Lung (tissue), 12 donors: ENCODE data around the gene PPP1R3F. TPM values are rescaled to one million over a fixed set of nuclear protein-coding genes. Genes with fewer than 3 reads are reported as not detected.

Experiments
- ATAC-seq: fragments of 200-7000 bp; cut with Tn5 transposase; one replicate; pipeline ENCODE4 v1.9.1; 2020; ENCODE audit warnings: moderate number of reproducible peaks; ENCODE audit not compliant: insufficient read depth, low FRiP score
- DNase-seq, 3 donors: peaks; one replicate each; pipeline ENCODE4 v3.0.0-alpha.2; 2013 to 2017
- H3K27ac ChIP-seq, 2 donors: one replicate each; pipeline ENCODE4 v1.5.1; 2013; ENCODE audit warnings: mild to moderate bottlenecking in 2 of 2, moderate library complexity in 2 of 2, control low read depth in 1 of 2, inconsistent platforms in 1 of 2, low read depth in 1 of 2, low read length in 1 of 2
- H3K27me3 ChIP-seq, 3 donors: one replicate each; pipeline ENCODE4 v1.5.1; 2013; ENCODE audit warnings: low read length in 2 of 3; ENCODE audit not compliant: control insufficient read depth in 3 of 3, insufficient read depth in 3 of 3
- H3K36me3 ChIP-seq, 4 donors: one replicate each; pipeline ENCODE4 v1.5.1; 2013; ENCODE audit warnings: low read length in 4 of 4, mild to moderate bottlenecking in 1 of 4, moderate library complexity in 1 of 4; ENCODE audit not compliant: control insufficient read depth in 4 of 4, insufficient read depth in 4 of 4
- H3K4me1 ChIP-seq, 5 donors: one replicate each; pipeline ENCODE4 v1.5.1; 2013; ENCODE audit warnings: low read length in 5 of 5, mild to moderate bottlenecking in 2 of 5, moderate library complexity in 1 of 5; ENCODE audit not compliant: control insufficient read depth in 5 of 5, insufficient read depth in 5 of 5
- H3K4me3 ChIP-seq: one replicate; pipeline ENCODE4 v1.5.1; 2013; ENCODE audit warnings: mild to moderate bottlenecking, control low read depth, moderate library complexity
- H3K9ac ChIP-seq, 2 donors: one replicate each; pipeline ENCODE4 v1.5.1; 2013; ENCODE audit warnings: low read length in 2 of 2, control low read depth in 1 of 2; ENCODE audit not compliant: insufficient read depth in 1 of 2
- H3K9me3 ChIP-seq, 4 donors: one replicate each; pipeline ENCODE4 v1.5.1; 2013; ENCODE audit warnings: low read length in 3 of 4, mild to moderate bottlenecking in 1 of 4, moderate library complexity in 1 of 4; ENCODE audit not compliant: control insufficient read depth in 4 of 4, insufficient read depth in 3 of 4
- WGBS, 2 donors: extraction: QIAGEN DNeasy Blood & Tissue Kit; methylation state at CpG; one replicate each; pipeline ENCODE4 v1.1.7; 2013; 5-methylcytosine and 5-hydroxymethylcytosine counted together
- polyA plus RNA-seq, 2 donors: library from polyadenylated mRNA; stranded (reverse); fragments of 200-250 nt; gene quantifications; one replicate each; pipeline ENCODE4 v1.2.1, GENCODE V29; 2013
- total RNA-seq, 2 donors: library from RNA; depleted of rRNA in 1 of 2; stranded (reverse); fragments of >200 nt in 1 of 2; gene quantifications; one replicate each; pipeline ENCODE4 v1.2.1, GENCODE V29; 2014 to 2021
- TF ChIP-seq, protein P1 (sequence below): IDR thresholded peaks from 2 replicates; pipeline ENCODE4 v1.5.1; 2012; ENCODE audit warnings: mild to moderate bottlenecking; ENCODE audit errors: control extremely low read depth, extremely low read depth
- donor health status: control.
- donor health status: control.
- donor health status: Bipolar disorder and iron deficiency.
- donor health status: healthy.
- donor health status: DM: yes; HTN: yes; CAD: no.

Gene PPP1R3F
- total and polyA plus RNA-seq, 4 donors, result 2.0 to 7.6 (median 4.4) TPM

DNA sequence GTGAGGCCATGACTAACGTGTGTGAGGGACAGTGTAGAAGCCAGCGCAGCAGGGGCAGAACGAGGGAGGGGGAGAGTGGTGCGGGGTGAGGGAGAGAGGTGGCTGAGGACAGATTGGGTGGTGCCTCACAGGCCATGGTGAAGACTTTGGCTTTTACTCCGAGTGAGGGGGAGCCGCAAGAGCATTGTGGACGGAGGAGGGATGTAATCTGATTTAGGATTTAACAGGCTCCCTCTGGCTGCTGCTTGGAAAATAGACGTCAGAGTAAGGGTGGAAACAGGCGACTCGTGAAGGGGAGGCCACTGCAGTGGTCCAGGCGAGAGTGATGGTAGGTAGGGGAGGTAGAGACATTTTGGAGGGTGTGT, 13.0 kb downstream of the PPP1R3F start:
- Histone ChIP-seq H3K9me3 (no peaks in the 10 kb centered on the region), H3K4me1 (no peaks in the 10 kb centered on the region), H3K4me3 (no peak overlapping the region), H3K9ac (no peak overlapping the region), H3K27me3 (no peaks in the 10 kb centered on the region), H3K36me3 (no peaks in the 10 kb centered on the region), H3K27ac (no peak overlapping the region)
- TF ChIP-seq, protein P1, sequence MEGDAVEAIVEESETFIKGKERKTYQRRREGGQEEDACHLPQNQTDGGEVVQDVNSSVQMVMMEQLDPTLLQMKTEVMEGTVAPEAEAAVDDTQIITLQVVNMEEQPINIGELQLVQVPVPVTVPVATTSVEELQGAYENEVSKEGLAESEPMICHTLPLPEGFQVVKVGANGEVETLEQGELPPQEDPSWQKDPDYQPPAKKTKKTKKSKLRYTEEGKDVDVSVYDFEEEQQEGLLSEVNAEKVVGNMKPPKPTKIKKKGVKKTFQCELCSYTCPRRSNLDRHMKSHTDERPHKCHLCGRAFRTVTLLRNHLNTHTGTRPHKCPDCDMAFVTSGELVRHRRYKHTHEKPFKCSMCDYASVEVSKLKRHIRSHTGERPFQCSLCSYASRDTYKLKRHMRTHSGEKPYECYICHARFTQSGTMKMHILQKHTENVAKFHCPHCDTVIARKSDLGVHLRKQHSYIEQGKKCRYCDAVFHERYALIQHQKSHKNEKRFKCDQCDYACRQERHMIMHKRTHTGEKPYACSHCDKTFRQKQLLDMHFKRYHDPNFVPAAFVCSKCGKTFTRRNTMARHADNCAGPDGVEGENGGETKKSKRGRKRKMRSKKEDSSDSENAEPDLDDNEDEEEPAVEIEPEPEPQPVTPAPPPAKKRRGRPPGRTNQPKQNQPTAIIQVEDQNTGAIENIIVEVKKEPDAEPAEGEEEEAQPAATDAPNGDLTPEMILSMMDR, result no peak
- peak; percentile 40 to 62 (median 57) for DNase-seq
- no peak for ATAC-seq
- 49 to 75% methylated on average over 11 of the region's 11 CpGs for WGBS, 2 donors

DNA sequence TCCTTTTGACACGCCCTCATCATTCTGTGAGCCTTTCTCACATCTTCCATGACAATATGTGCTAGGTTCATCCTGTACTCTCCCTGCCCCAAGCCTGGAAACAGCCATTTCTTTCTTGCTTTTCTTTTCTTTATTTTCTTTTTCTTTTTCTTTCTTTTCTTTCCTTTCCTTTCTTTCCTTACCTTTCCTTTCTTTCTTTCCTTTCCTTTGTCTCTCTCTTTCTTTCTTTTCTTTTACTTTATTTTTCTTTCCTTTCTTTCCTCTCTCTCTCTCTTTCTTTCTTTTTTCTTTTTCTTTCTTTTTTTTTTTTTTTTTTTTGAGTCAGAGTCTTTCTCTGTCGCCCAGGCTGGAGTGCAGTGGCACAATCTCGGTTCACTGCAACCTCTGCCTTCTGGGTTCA, 14.6 kb downstream of the PPP1R3F start:
- Histone ChIP-seq H3K9ac (no peak overlapping the region), H3K27me3 (no peaks in the 10 kb centered on the region), H3K4me3 (no peak overlapping the region), H3K4me1 (no peaks in the 10 kb centered on the region), H3K36me3 (no peaks in the 10 kb centered on the region), H3K9me3 (no peaks in the 10 kb centered on the region), H3K27ac (no peak overlapping the region)
- TF ChIP-seq, protein P1, result no peak
- 77 to 86% methylated on average over 1 to 3 of the region's 3 CpGs for WGBS, 2 donors
- ATAC-seq (no peak), DNase-seq (no peak)

DNA sequence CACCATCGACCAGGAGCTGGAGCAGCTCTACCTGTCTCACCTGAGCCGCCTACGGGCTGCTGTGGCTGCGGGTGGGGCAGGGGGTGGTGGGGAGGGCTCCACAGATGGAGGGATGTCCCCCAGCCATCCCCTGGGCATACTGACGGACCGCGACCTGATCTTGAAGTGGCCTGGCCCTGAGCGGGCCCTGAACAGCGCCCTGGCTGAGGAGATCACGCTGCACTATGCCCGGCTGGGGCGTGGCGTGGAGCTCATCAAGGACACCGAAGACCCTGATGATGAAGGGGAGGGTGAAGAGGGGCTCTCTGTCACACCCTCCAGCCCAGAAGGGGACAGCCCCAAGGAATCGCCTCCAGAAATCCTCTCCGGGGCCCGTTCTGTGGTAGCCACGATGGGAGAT, 16.5 kb downstream of the PPP1R3F start:
- Histone ChIP-seq H3K4me3 (no peak overlapping the region), H3K9me3 (no peaks in the 10 kb centered on the region), H3K36me3 (no peaks in the 10 kb centered on the region), H3K27me3 (no peaks in the 10 kb centered on the region), H3K9ac (no peak overlapping the region), H3K4me1 (no peaks in the 10 kb centered on the region), H3K27ac (no peak overlapping the region)
- TF ChIP-seq, protein P1, result no peak
- no peak for ATAC-seq
- no peak for DNase-seq
- WGBS, 2 donors, result 89 to 97% methylated on average over 13 to 18 of the region's 18 CpGs

DNA sequence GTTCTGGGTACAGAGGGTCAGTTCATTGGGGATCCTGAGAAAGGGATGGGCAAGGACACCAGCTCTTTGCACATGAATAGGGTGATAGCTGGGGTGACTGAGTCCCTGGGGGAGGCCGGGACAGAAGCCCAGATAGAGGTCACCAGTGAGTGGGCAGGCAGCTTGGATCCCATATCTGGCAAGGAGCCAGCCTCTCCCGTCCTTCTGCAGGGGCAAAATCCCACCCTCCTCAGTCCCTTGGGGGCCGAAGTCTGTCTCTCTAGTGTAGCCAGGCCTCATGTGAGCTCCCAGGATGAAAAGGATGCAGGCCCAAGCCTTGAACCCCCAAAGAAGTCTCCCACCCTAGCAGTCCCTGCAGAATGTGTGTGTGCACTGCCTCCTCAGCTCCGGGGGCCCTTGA, 17.0 kb downstream of the PPP1R3F start:
- TF ChIP-seq, protein P1, result no peak
- Histone ChIP-seq H3K4me3 (no peak overlapping the region), H3K9ac (no peak overlapping the region), H3K27ac (no peak overlapping the region), H3K9me3 (no peaks in the 10 kb centered on the region), H3K27me3 (no peaks in the 10 kb centered on the region), H3K4me1 (no peaks in the 10 kb centered on the region), H3K36me3 (no peaks in the 10 kb centered on the region)
- ATAC-seq (no peak), DNase-seq (no peak)
- 74 to 96% methylated on average over 4 of the region's 4 CpGs for WGBS, 2 donors
